H1 (cell line): ENCODE data around the gene MYBPC1. TPM values are rescaled to one million over a fixed set of nuclear protein-coding genes. Genes with fewer than 3 reads are reported as not detected.

Experiments
- ATF2 ChIP-seq: IDR thresholded peaks from 2 replicates; pipeline ENCODE4 v1.6.1; 2012; ENCODE audit warnings: low read length, inconsistent platforms
- CEBPB ChIP-seq: IDR thresholded peaks from 2 replicates; pipeline ENCODE4 v1.6.1; 2012; ENCODE audit warnings: low read depth, low read length
- CTBP2 ChIP-seq: IDR thresholded peaks from 2 replicates; pipeline ENCODE4 v1.7.0; 2011; ENCODE audit warnings: borderline replicate concordance, mild to moderate bottlenecking, moderate library complexity, mixed read lengths, low read length; ENCODE audit not compliant: insufficient read depth, insufficient read length
- GABPA ChIP-seq: IDR thresholded peaks from 2 replicates; pipeline ENCODE4 v1.6.1; 2011; ENCODE audit warnings: mild to moderate bottlenecking, low read length, moderate library complexity, borderline replicate concordance; ENCODE audit not compliant: insufficient read depth
- polyA plus RNA-seq, 7 experiments: library from polyadenylated mRNA; depleted of rRNA in 3 of 7; stranded (reverse) in 5 of 7; unstranded in 2 of 7; fragments of >200 nt in 5 of 7; fragments of 200-250 nt in 2 of 7; gene quantifications; 1 replicate in 5 of 7; 2 replicates in 1 of 7; 4 replicates in 1 of 7; pipeline versions ENCODE4 v1.2.1 to v1.2.3, GENCODE V29; 2011 to 2013; ENCODE audit warnings: missing spikeins in 2 of 7, mixed read lengths in 2 of 7
- total RNA-seq: library from RNA; stranded (reverse); fragmentation: NEBNext Ultra II Directional; extraction: Animal tissue kit (Norgen Biotek cat#: 25700); gene quantifications from 2 replicates; pipeline ENCODE4 v1.2.1, GENCODE V29; 2021

Gene MYBPC1
- total and polyA plus RNA-seq, 2 of the 8 experiments (the other 6 are each of a cell fraction or from before 2014, with no cell fraction given), result not detected

GRCh38 chr12:101678081-101678480, 83.3 kb downstream of the MYBPC1 start (continued):
- TF ChIP-seq CTBP2 (no peak), CEBPB (no peak), ATF2 (no peak), GABPA (no peak)
